ENCODE results near the gene MRTFB. TPM values are rescaled to one million over a fixed set of nuclear protein-coding genes. Genes with fewer than 3 reads are reported as not detected.

The MRTFB gene
- total and polyA plus RNA-seq, 2 donors (not counting 3 experiments of a cell fraction or from before 2014, with no cell fraction given) = 19.6 to 49.5 TPM

DNA sequence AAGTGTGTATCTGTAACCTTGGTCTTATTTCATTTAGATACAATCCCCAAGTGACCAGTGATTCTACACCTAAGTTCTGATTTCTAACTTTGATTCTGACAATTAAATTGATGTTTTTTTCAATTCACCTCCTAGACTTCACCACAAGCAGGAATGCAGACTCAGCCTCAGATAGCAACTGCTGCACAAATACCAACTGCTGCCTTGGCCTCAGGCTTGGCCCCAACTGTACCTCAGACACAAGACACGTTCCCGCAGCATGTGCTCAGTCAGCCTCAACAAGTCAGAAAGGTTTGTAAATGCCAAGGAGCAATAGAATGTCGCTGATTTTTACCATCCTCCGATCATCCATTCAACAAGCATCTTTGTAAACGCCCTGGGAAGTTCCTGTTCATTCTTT lies 177.7 kb downstream of the MRTFB start:
- CTCF ChIA-PET = interaction anchor here (0.7 to 2.4 kb wide), 16 partner anchors 9 to 351 kb away, joined by 3 to 47 read pairs (median 10); no protein-coding TSS in a partner anchor
- POLR2A ChIA-PET = no interaction called here
- intact Hi-C loops (cut with micrococcal nuclease) = loop anchor here (1.0 to 2.0 kb wide), 4 partner anchors 37 to 352 kb away; no protein-coding TSS in a partner anchor
- Histone ChIP-seq H3K4me2 (ENCODE audit: insufficient read depth, low read length) (no peak overlapping the region), H3K9me3 (replicated peaks; ENCODE audit: control insufficient read depth, insufficient read depth, low read length) (no peaks in the 10 kb centered on the region), H3K79me2 (ENCODE audit: control insufficient read depth, insufficient read depth, low read length) (no peaks in the 10 kb centered on the region), H3K4me1 (ENCODE audit: control insufficient read depth, extremely low read depth, insufficient read depth, low read length) (no peaks in the 10 kb centered on the region), H3K27ac (ENCODE audit: insufficient read depth, low read depth, low read length) (no peak overlapping the region), H3K4me3 (replicated peaks in 1 of 3; ENCODE audit: insufficient read depth in 1 of 3, low read depth in 1 of 3, low read length in 3 of 3) (no peak overlapping the region), H3K9me1 (replicated peaks; ENCODE audit: control insufficient read depth, extremely low read depth, insufficient read depth, low read length) (no peaks in the 10 kb centered on the region), H3K27me3 (ENCODE audit: control insufficient read depth in 2 of 2, insufficient read depth in 2 of 2, low read length in 2 of 2) (no peaks in the 10 kb centered on the region), H3K9ac (replicated peaks; ENCODE audit: extremely low read depth, insufficient read depth, low read length) (no peak overlapping the region), H2AFZ (ENCODE audit: low read depth, low read length) (no peak overlapping the region), H3K36me3 (ENCODE audit: control insufficient read depth in 2 of 2, extremely low read depth in 1 of 2, insufficient read depth in 2 of 2, low read length in 2 of 2) (peaks cover 18 to 38% of the 10 kb centered on the region in 2 experiments), H4K20me1 (replicated peaks; ENCODE audit: control insufficient read depth, extremely low read depth, insufficient read depth, low read length) (no peaks in the 10 kb centered on the region)
- dilution Hi-C loops (cut with MboI; ENCODE audit: extremely low pct_ligation_motif_present, low sequenced_read_pairs) = loop anchor here (25.0 kb wide), 1 partner anchor 311 kb away; no protein-coding TSS in a partner anchor
- DNase-seq (ENCODE audit: low read depth, low spot score) = no peak
- FAIRE-seq = no peak
- TF ChIP-seq EZH2 (IDR thresholded peaks at IDR 0.05; ENCODE audit: borderline replicate concordance, low read depth, low read length, severe bottlenecking) = no peak
- no peak for TF ChIP-seq POLR2AphosphoS5 (IDR thresholded peaks at IDR 0.05; ENCODE audit: insufficient read depth, low read depth, low read length)
- TF ChIP-seq GATA2 (IDR thresholded peaks at IDR 0.05; ENCODE audit: insufficient read depth, insufficient read length, low read depth, low read length) = no peak
- TF ChIP-seq, protein P1, sequence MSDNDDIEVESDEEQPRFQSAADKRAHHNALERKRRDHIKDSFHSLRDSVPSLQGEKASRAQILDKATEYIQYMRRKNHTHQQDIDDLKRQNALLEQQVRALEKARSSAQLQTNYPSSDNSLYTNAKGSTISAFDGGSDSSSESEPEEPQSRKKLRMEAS (IDR thresholded peaks at IDR 0.05; ENCODE audit: insufficient read depth, insufficient read length) = no peak
- no peak for TF ChIP-seq MYC (IDR thresholded peaks at IDR 0.05; ENCODE audit: low read depth, low read length)
- no TSS peak for BruUV-seq (replicated peaks)

DNA sequence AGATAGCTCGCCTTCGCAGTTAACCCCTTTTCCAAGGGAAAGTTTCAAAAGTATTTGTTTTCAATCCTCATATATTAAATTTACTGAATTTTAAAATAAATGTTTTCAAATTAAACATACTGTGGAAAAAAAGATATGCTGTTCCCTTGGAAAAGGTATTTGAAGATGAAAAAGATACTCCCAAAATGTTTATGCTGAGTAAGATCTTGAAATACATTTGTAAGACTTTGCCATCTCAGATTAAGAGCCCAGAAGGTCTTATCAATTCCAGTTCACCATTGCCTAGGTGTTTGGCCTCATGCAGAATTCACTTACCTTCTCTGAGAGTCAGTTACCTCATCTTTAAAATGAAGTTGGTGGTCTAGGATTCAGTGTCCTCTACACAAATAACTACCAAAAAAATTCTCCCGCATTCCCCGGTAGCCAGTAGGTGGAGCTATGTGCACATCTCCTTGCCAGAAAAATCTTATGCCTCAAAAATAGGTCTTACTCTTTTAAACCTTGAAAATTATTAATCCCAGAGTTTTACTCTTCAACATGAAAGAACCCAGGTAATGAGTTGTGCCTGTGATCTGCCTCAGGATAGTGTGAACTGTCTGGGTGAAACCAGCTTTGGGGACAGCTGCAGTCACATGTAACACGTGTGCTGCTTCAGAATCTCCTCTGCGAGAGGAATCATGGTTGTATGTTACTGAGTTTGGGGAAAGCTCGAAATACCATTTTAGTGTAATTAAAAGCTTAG lies 178.3 kb downstream of the MRTFB start:
- peaks cover 18 to 40% of the 10 kb centered on the region in 2 experiments for H3K36me3 ChIP-seq (ENCODE audit: control insufficient read depth in 2 of 2, extremely low read depth in 1 of 2, insufficient read depth in 2 of 2, low read length in 2 of 2)
- no TSS peak for BruUV-seq (replicated peaks)

More for the DNA sequence above, 178.3 kb downstream of the MRTFB start:
- FAIRE-seq (peak; percentile 15), DNase-seq (ENCODE audit: low read depth, low spot score) (peak; percentile 62)
- Histone ChIP-seq H3K27me3 (ENCODE audit: control insufficient read depth in 2 of 2, insufficient read depth in 2 of 2, low read length in 2 of 2) (no peaks in the 10 kb centered on the region), H3K27ac (ENCODE audit: insufficient read depth, low read depth, low read length) (no peak overlapping the region), H3K79me2 (ENCODE audit: control insufficient read depth, insufficient read depth, low read length) (no peaks in the 10 kb centered on the region), H3K9ac (replicated peaks; ENCODE audit: extremely low read depth, insufficient read depth, low read length) (no peak overlapping the region), H3K9me3 (replicated peaks; ENCODE audit: control insufficient read depth, insufficient read depth, low read length) (no peaks in the 10 kb centered on the region), H4K20me1 (replicated peaks; ENCODE audit: control insufficient read depth, extremely low read depth, insufficient read depth, low read length) (no peaks in the 10 kb centered on the region), H3K4me3 (replicated peaks in 1 of 3; ENCODE audit: insufficient read depth in 1 of 3, low read depth in 1 of 3, low read length in 3 of 3) (no peak overlapping the region), H3K4me2 (ENCODE audit: insufficient read depth, low read length) (no peak overlapping the region), H3K4me1 (ENCODE audit: control insufficient read depth, extremely low read depth, insufficient read depth, low read length) (no peaks in the 10 kb centered on the region), H2AFZ (ENCODE audit: low read depth, low read length) (no peak overlapping the region), H3K9me1 (replicated peaks; ENCODE audit: control insufficient read depth, extremely low read depth, insufficient read depth, low read length) (no peaks in the 10 kb centered on the region)
- POLR2A ChIA-PET = no interaction called here
- dilution Hi-C loops (cut with MboI; ENCODE audit: extremely low pct_ligation_motif_present, low sequenced_read_pairs) = loop anchor here (25.0 kb wide), 1 partner anchor 312 kb away; no protein-coding TSS in a partner anchor
- CTCF ChIA-PET = interaction anchor here (0.7 to 2.4 kb wide), 30 partner anchors 9 to 391 kb away, joined by 3 to 47 read pairs (median 5); partner anchors contain the start of gene ERCC4
- TF ChIP-seq GATA2 (IDR thresholded peaks at IDR 0.05; ENCODE audit: insufficient read depth, insufficient read length, low read depth, low read length) = no peak
- TF ChIP-seq, protein P2, sequence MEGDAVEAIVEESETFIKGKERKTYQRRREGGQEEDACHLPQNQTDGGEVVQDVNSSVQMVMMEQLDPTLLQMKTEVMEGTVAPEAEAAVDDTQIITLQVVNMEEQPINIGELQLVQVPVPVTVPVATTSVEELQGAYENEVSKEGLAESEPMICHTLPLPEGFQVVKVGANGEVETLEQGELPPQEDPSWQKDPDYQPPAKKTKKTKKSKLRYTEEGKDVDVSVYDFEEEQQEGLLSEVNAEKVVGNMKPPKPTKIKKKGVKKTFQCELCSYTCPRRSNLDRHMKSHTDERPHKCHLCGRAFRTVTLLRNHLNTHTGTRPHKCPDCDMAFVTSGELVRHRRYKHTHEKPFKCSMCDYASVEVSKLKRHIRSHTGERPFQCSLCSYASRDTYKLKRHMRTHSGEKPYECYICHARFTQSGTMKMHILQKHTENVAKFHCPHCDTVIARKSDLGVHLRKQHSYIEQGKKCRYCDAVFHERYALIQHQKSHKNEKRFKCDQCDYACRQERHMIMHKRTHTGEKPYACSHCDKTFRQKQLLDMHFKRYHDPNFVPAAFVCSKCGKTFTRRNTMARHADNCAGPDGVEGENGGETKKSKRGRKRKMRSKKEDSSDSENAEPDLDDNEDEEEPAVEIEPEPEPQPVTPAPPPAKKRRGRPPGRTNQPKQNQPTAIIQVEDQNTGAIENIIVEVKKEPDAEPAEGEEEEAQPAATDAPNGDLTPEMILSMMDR (IDR thresholded peaks at IDR 0.05; ENCODE audit: extremely low read depth in 1 of 2, insufficient read depth in 1 of 2, low read depth in 1 of 2, low read length in 2 of 2) = peak; percentile 68 to 77
- TF ChIP-seq FOS (IDR thresholded peaks at IDR 0.05; ENCODE audit: borderline replicate concordance, insufficient read depth, low read length) = no peak
- TF ChIP-seq, protein P1 (IDR thresholded peaks at IDR 0.05; ENCODE audit: insufficient read depth, insufficient read length) = no peak
- no peak for TF ChIP-seq POLR2AphosphoS5 (IDR thresholded peaks at IDR 0.05; ENCODE audit: insufficient read depth, low read depth, low read length)
- intact Hi-C loops (cut with micrococcal nuclease) = loop anchor here (1.0 to 5.0 kb wide), 5 partner anchors 36 to 351 kb away; no protein-coding TSS in a partner anchor

All from endothelial cell of umbilical vein (primary cell).